CD4-positive, CD25-positive, alpha-beta regulatory T cell (primary cell): Measurements from ENCODE around the gene UBE2O. TPM values are rescaled to one million over a fixed set of nuclear protein-coding genes. Genes with fewer than 3 reads are reported as not detected.
A peak's percentile ranks its signal among the peaks of the same experiment; 100 is the strongest.

Source experiments
- ATAC-seq, 2 donors: fragments of 150-1000 bp; cut with Tn5 transposase; one replicate each; pipeline ENCODE4 v1.10.0; 2021; ENCODE audit warnings: low read depth in 2 of 2, moderate number of reproducible peaks in 2 of 2, moderate library complexity in 1 of 2
- DNase-seq, 3 donors: peaks; one replicate each; pipeline versions ENCODE4 v3.0.0 to v3.0.0-alpha.2; 2012 to 2022; ENCODE audit warnings: mixed read lengths in 1 of 3
- H3K27ac ChIP-seq: one replicate; pipeline ENCODE4 v1.7.0; 2013; ENCODE audit warnings: mild to moderate bottlenecking, low read length; ENCODE audit not compliant: insufficient read depth, poor library complexity, severe bottlenecking
- H3K27me3 ChIP-seq: one replicate; pipeline ENCODE4 v1.7.0; 2013; ENCODE audit warnings: low read length; ENCODE audit not compliant: control insufficient read depth, insufficient read depth
- H3K36me3 ChIP-seq: one replicate; pipeline ENCODE4 v1.7.0; 2013; ENCODE audit warnings: mild to moderate bottlenecking, low read length, moderate library complexity; ENCODE audit not compliant: control insufficient read depth, insufficient read depth
- H3K4me1 ChIP-seq: 2 replicates; pipeline ENCODE4 v1.7.0; 2013; ENCODE audit warnings: mild to moderate bottlenecking, low read length; ENCODE audit not compliant: insufficient read depth, control insufficient read depth, poor library complexity, severe bottlenecking
- H3K4me3 ChIP-seq: one replicate; pipeline ENCODE4 v1.7.0; 2013; ENCODE audit warnings: low read depth, mild to moderate bottlenecking, low read length, moderate library complexity
- H3K9me3 ChIP-seq, 2 experiments: 1 replicate in 1 of 2; 2 replicates in 1 of 2; pipeline ENCODE4 v1.7.0; 2013; ENCODE audit warnings: low read length in 2 of 2, mild to moderate bottlenecking in 1 of 2, moderate library complexity in 1 of 2; ENCODE audit not compliant: control insufficient read depth in 2 of 2
- H3K27ac Mint-ChIP-seq, 3 donors: one replicate each; pipeline ENCODE4 v1.8.0; 2020 to 2022; ENCODE audit warnings: mild to moderate bottlenecking in 3 of 3, mixed read lengths in 3 of 3, moderate library complexity in 2 of 3
- H3K27me3 Mint-ChIP-seq: one replicate; pipeline ENCODE4 v1.8.0; 2022; ENCODE audit warnings: mild to moderate bottlenecking, mixed read lengths
- H3K36me3 Mint-ChIP-seq: one replicate; pipeline ENCODE4 v1.8.0; 2020; ENCODE audit warnings: mixed read lengths
- H3K4me1 Mint-ChIP-seq, 4 donors: one replicate each; pipeline ENCODE4 v1.8.0; 2020 to 2022; ENCODE audit warnings: mixed read lengths in 4 of 4, mild to moderate bottlenecking in 1 of 4
- H3K4me3 Mint-ChIP-seq, 4 donors: one replicate each; pipeline ENCODE4 v1.8.0; 2020 to 2022; ENCODE audit warnings: mild to moderate bottlenecking in 4 of 4, mixed read lengths in 4 of 4, moderate library complexity in 3 of 4
- H3K9me3 Mint-ChIP-seq, 7 donors: one replicate each; pipeline ENCODE4 v1.8.0; 2020 to 2022; ENCODE audit warnings: mixed read lengths in 7 of 7, mild to moderate bottlenecking in 3 of 7, moderate library complexity in 2 of 7
- polyA plus RNA-seq, 4 donors: library from polyadenylated mRNA; unstranded; fragments of 300-500 nt; fragmentation: Illumina TruSeq; gene quantifications; one replicate each; pipeline ENCODE4 v1.2.3, GENCODE V29; 2021
- total RNA-seq: library from RNA; stranded (reverse); gene quantifications from one replicate; pipeline ENCODE4 v1.2.3, GENCODE V29; 2022

Gene UBE2O
- total and polyA plus RNA-seq, 5 donors from 2014 or later: 3.1 to 34.3 (median 6.6) TPM

DNA sequence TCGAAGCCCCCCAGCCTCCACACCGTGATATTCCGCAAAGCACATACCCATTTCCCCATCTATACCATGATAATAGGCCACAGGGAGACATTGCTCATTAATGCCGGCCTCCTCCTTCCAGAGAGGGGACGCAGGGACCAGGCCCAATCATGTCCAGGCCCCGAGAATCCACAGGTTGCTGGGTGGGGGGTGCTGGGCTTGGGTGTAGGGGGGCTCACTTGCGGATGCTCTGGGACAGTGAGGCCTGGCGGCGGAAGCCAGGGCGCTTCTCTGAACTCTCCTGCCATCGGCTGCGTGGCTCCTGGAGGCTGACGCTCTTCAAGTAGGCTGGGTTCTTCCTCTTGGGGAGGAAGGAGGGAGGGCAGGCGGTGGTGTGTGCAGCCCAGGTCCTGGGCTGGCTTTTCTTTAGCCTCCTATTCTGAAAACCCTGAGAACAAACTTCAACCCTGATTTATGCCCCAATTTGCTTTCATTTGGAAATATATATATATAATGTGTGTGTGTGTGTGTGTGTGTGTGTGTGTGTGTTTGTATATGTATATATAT is 26.6 kb upstream of the UBE2O start:
- no peaks in the 10 kb centered on the region for H3K9me3 ChIP-seq
- H3K4me1 ChIP-seq: no peaks in the 10 kb centered on the region
- no peak overlapping the region for H3K4me3 ChIP-seq
- Mint-ChIP-seq H3K9me3 (no peaks in the 10 kb centered on the region), H3K27ac (no peak overlapping the region), H3K4me1 (peaks cover 0 to 3% (median 0%) of the 10 kb centered on the region in 4 donors), H3K27me3 (no peaks in the 10 kb centered on the region), H3K4me3 (no peak overlapping the region), H3K36me3 (peaks cover 14% of the 10 kb centered on the region)
- H3K27ac ChIP-seq: no peak overlapping the region
- H3K36me3 ChIP-seq: no peaks in the 10 kb centered on the region
- no peaks in the 10 kb centered on the region for H3K27me3 ChIP-seq
- DNase-seq (no peak), ATAC-seq (no peak)

DNA sequence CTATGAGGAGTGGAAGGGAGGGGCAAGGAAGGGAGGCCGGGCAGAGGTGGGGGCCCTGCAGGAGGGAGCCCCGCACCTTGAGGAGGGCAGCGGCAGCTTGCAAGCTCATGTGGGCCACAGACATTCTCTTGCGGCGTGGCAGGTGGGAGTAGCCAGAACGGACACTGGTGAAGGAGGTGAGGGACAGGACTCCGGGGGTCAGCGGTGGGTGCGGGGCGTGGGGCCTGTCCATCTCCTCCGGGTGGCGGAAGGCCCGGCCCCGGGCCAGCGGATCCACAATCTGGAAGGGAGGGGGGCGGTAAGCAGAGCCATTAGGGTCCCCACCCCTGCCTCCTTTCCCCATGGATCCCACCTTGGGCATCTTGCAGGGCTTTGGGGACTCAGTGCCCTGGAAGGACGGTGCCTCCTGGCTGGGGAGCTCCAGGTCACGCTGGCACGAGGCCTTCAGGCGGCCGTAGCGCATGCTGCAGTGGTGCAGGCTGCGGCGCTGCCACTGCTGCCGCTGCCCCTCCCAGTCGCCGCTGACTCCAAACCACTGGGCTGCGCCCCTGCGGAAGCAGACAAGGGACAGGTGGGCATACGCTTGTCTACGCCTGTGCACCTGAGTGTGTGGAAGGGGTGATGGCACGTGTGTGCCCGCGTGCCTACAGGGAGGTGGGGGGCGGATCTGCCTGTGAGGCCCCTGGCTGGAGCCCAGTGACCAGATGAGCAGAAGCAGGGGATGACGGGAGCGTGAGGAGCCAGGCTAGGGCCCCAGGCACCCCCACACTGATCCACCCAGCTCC is 26.0 kb upstream of the UBE2O start:
- Mint-ChIP-seq H3K27ac (no peak overlapping the region), H3K36me3 (peaks cover 11% of the 10 kb centered on the region)
- H3K9me3 ChIP-seq: no peaks in the 10 kb centered on the region

DNA sequence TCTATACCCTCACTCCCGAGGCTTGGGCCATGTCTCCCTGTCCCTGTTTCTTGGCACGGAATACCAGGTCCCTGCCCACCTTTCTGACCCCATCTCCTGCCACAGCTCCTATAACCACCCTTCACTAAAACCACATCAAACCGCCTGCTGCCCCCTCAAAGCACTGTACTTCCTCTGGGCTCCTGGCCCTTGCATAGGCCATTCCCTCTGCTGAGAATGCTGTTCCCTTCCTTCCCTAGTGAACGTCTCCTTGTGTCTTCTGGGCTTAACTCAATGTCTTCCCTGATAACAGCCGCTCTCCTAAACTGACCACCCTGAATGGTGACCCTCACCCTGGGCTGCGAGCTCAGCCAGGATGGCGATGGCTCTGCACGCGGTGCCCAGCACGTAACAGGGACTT is 25.1 kb upstream of the UBE2O start:
- no peak for ATAC-seq
- Histone ChIP-seq H3K4me1 (no peaks in the 10 kb centered on the region), H3K27ac (no peak overlapping the region)

More for the DNA sequence above, 26.0 kb upstream of the UBE2O start:
- Histone ChIP-seq H3K36me3 (no peaks in the 10 kb centered on the region), H3K27me3 (no peaks in the 10 kb centered on the region), H3K4me3 (no peak overlapping the region), H3K27ac (no peak overlapping the region), H3K4me1 (no peaks in the 10 kb centered on the region)
- Mint-ChIP-seq H3K4me3 (peak overlapping the region in 1 of 4 donors; percentile 43), H3K27me3 (no peaks in the 10 kb centered on the region), H3K9me3 (no peaks in the 10 kb centered on the region), H3K4me1 (no peaks in the 10 kb centered on the region)
- DNase-seq (no peak), ATAC-seq (no peak)

DNA sequence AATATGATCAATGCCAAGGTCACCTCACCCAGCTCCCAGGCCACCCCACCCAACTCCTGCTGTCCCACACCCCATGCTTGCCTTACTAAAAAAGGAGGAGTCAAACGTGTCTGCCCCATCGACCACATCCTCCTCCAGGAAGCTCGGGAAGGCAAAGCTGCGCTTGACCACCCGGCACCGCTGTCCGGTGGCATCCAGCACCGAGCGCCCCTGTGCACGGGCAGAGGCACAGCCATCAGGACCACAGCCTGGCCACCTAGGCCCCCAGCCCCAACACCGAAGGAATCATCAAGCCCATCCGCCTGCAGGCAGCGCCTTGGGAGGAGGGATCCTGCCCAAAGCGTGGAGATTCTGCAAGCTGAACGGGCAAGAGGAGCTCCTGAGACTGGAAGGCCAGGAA is 24.6 kb upstream of the UBE2O start:
- Histone ChIP-seq H3K4me3 (no peak overlapping the region), H3K27me3 (no peaks in the 10 kb centered on the region), H3K36me3 (no peaks in the 10 kb centered on the region), H3K4me1 (no peaks in the 10 kb centered on the region), H3K9me3 (no peaks in the 10 kb centered on the region), H3K27ac (no peak overlapping the region)
- no peaks in the 10 kb centered on the region for H3K27me3 Mint-ChIP-seq
- DNase-seq: no peak
- H3K4me3 Mint-ChIP-seq: no peak overlapping the region
- H3K27ac Mint-ChIP-seq: no peak overlapping the region
- peaks cover 11% of the 10 kb centered on the region for H3K36me3 Mint-ChIP-seq
- no peaks in the 10 kb centered on the region for H3K4me1 Mint-ChIP-seq
- H3K9me3 Mint-ChIP-seq: no peaks in the 10 kb centered on the region
- ATAC-seq: no peak

More for the DNA sequence above, 25.1 kb upstream of the UBE2O start:
- Mint-ChIP-seq H3K4me1 (no peaks in the 10 kb centered on the region), H3K27me3 (no peaks in the 10 kb centered on the region), H3K9me3 (no peaks in the 10 kb centered on the region), H3K36me3 (peaks cover 11% of the 10 kb centered on the region), H3K4me3 (no peak overlapping the region), H3K27ac (no peak overlapping the region)
- Histone ChIP-seq H3K36me3 (no peaks in the 10 kb centered on the region), H3K27me3 (no peaks in the 10 kb centered on the region), H3K9me3 (no peaks in the 10 kb centered on the region), H3K4me3 (no peak overlapping the region)
- DNase-seq: no peak

DNA sequence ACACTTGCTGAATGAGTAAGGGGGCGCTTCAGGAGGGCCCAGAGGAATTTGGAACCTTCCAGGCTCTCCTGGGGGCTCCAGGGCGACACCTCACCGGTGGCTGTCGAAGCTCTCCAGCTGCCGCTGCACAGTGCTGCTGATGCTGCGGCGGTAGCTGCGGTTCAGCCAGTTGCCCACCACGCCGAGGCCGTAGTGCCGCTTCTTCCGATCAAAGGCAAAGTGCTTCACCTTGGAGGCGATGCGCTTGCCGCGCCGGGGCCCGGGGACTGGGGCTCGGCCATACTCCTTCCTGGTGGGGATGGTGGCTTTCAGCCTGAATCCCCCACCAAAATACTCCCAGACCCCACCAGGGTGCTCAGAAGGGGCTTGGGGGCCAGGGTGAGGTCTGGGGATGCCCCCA is 23.8 kb upstream of the UBE2O start:
- Histone ChIP-seq H3K27me3 (no peaks in the 10 kb centered on the region), H3K36me3 (peaks cover 4% of the 10 kb centered on the region), H3K27ac (no peak overlapping the region), H3K4me1 (no peaks in the 10 kb centered on the region), H3K9me3 (no peaks in the 10 kb centered on the region), H3K4me3 (no peak overlapping the region)
- Mint-ChIP-seq H3K36me3 (peaks cover 11% of the 10 kb centered on the region), H3K27me3 (no peaks in the 10 kb centered on the region), H3K9me3 (no peaks in the 10 kb centered on the region), H3K27ac (peak overlapping the region in 1 of 3 donors; percentile 77), H3K4me3 (no peak overlapping the region), H3K4me1 (no peaks in the 10 kb centered on the region)
- ATAC-seq (no peak), DNase-seq (no peak)

DNA sequence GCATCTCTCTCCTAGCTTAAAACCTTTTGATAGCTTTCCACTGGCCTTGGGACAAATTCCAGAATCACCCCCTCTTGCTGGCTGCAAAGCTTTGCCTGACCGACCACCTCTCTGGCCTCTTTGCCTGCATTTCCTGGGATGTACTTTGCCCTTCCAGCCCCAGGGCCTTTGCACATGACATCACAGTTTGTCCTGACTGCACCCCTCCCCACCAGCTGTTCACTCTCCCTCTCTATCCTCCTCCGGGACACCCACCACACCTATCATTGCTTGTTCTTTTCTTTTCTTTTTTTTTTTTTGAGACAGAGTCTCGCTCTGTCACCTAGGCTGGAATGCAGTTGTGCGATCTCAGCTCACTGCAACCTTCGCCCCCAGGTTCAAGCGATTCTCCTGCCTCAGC is 22.4 kb upstream of the UBE2O start:
- Mint-ChIP-seq H3K27ac (no peak overlapping the region), H3K36me3 (peaks cover 14% of the 10 kb centered on the region), H3K4me3 (no peak overlapping the region), H3K4me1 (no peaks in the 10 kb centered on the region), H3K27me3 (no peaks in the 10 kb centered on the region), H3K9me3 (no peaks in the 10 kb centered on the region)
- no peak for ATAC-seq
- Histone ChIP-seq H3K27me3 (no peaks in the 10 kb centered on the region), H3K36me3 (peaks cover 4% of the 10 kb centered on the region), H3K9me3 (no peaks in the 10 kb centered on the region), H3K4me3 (no peak overlapping the region), H3K4me1 (no peaks in the 10 kb centered on the region), H3K27ac (no peak overlapping the region)
- DNase-seq: no peak

DNA sequence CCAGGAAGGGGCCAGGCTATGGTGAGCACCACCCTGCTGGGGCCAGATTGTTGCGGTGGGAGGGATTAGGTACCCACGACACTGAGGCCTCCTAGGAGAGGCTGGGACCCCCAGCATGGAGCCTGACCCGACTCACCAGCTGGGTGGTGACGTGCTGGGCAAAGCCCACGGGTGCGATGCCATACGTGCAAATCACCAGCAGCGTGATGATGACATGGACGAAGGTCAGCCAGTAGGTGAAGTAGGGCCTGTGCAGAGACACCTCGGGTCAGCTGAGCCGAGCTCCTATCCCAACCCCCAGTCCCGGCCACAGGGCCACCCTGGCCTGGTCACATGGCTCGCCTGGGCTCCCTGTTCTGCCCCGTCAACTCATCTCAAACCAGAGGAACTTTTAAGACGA is 21.9 kb upstream of the UBE2O start:
- Histone ChIP-seq H3K4me3 (no peak overlapping the region), H3K36me3 (peaks cover 4% of the 10 kb centered on the region), H3K4me1 (no peaks in the 10 kb centered on the region), H3K27ac (no peak overlapping the region), H3K9me3 (no peaks in the 10 kb centered on the region), H3K27me3 (no peaks in the 10 kb centered on the region)
- Mint-ChIP-seq H3K4me3 (no peak overlapping the region), H3K27me3 (no peaks in the 10 kb centered on the region), H3K36me3 (peaks cover 14% of the 10 kb centered on the region), H3K9me3 (no peaks in the 10 kb centered on the region), H3K27ac (no peak overlapping the region), H3K4me1 (no peaks in the 10 kb centered on the region)
- DNase-seq: no peak
- no peak for ATAC-seq

DNA sequence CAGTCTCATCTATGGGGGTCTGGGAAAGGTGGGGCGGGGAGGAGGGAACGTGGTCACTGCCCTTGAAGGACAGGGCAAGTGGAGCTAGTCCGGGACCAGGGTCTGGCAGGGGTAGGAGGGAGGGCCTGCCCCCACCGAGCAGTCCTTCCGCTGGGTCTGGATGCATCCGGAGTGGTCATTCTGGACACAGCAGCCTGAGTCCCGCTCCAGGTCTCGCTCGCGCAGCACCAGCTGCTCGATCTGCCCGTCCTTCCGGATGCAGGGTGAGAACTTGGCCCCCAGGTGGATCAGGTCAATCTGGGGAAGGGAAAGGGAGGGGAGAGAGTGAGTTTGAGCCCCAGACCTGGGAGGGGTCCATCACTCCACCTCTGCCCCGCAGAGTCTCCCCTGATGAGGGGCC is 21.3 kb upstream of the UBE2O start:
- Histone ChIP-seq H3K4me1 (no peaks in the 10 kb centered on the region), H3K27ac (no peak overlapping the region), H3K9me3 (no peaks in the 10 kb centered on the region), H3K4me3 (no peak overlapping the region), H3K27me3 (no peaks in the 10 kb centered on the region), H3K36me3 (peaks cover 4% of the 10 kb centered on the region)
- Mint-ChIP-seq H3K4me3 (no peak overlapping the region), H3K36me3 (peaks cover 14% of the 10 kb centered on the region), H3K9me3 (no peaks in the 10 kb centered on the region), H3K27ac (no peak overlapping the region), H3K4me1 (no peaks in the 10 kb centered on the region), H3K27me3 (no peaks in the 10 kb centered on the region)
- ATAC-seq (no peak), DNase-seq (no peak)
